Loucy (cell line): Measurements from ENCODE around the gene TGFBI.

ENCODE experiments used
- H2AFZ ChIP-seq: fragments of 200-600 bp; sonication (generic); 2 replicates; pipeline ENCODE4 v1.6.0; 2016; ENCODE audit warnings: antibody characterized with exemption, mild to moderate bottlenecking, low read length, moderate library complexity
- H3F3A ChIP-seq: fragments of 200-600 bp; 2 replicates; pipeline ENCODE4 v1.6.0; 2016; ENCODE audit warnings: antibody characterized with exemption, low read depth, mild to moderate bottlenecking
- H3K27me3 ChIP-seq: fragments of 200-600 bp; sonication (generic); 2 replicates; pipeline ENCODE4 v1.6.1; 2014; ENCODE audit warnings: low read length, mild to moderate bottlenecking; ENCODE audit not compliant: insufficient read depth, poor library complexity, severe bottlenecking
- H3K36me3 ChIP-seq: fragments of 200-600 bp; sonication (generic); 2 replicates; pipeline ENCODE4 v1.6.1; 2016; ENCODE audit warnings: low read length; ENCODE audit not compliant: insufficient read depth
- H3K4me1 ChIP-seq: fragments of 200-600 bp; sonication (generic); 2 replicates; pipeline ENCODE4 v1.5.1; 2014; ENCODE audit warnings: low read length, mild to moderate bottlenecking; ENCODE audit not compliant: insufficient read depth, poor library complexity, severe bottlenecking
- H3K4me2 ChIP-seq: fragments of 200-600 bp; sonication (generic); 2 replicates; pipeline ENCODE4 v1.6.0; 2014; ENCODE audit warnings: antibody characterized with exemption, low read length, low read depth, mild to moderate bottlenecking; ENCODE audit not compliant: poor library complexity, severe bottlenecking
- H3K4me3 ChIP-seq: fragments of 200-600 bp; sonication (generic); 2 replicates; pipeline ENCODE4 v1.5.1; 2014; ENCODE audit warnings: low read length, mild to moderate bottlenecking, mixed read lengths; ENCODE audit not compliant: poor library complexity, severe bottlenecking
- H3K79me2 ChIP-seq: fragments of 200-600 bp; sonication (generic); 2 replicates; pipeline ENCODE4 v1.6.1; 2014; ENCODE audit warnings: low read length; ENCODE audit not compliant: insufficient read depth
- H3K9ac ChIP-seq: fragments of 200-600 bp; sonication (generic); 2 replicates; pipeline ENCODE4 v1.6.0; 2014; ENCODE audit warnings: mild to moderate bottlenecking, low read depth, low read length, moderate library complexity; ENCODE audit not compliant: poor library complexity, severe bottlenecking
- H3K9me2 ChIP-seq: fragments of 200-600 bp; sonication (generic); replicated peaks from 2 replicates; pipeline ENCODE4 v1.6.1; 2016; ENCODE audit warnings: low read depth, low read length, mixed read lengths
- H3K9me3 ChIP-seq: fragments of 200-600 bp; sonication (generic); 2 replicates; pipeline ENCODE4 v1.6.1; 2014; ENCODE audit warnings: mild to moderate bottlenecking, antibody characterized with exemption, low read length, low read depth; ENCODE audit not compliant: insufficient read depth
- H4K20me1 ChIP-seq: fragments of 200-600 bp; sonication (generic); 2 replicates; pipeline ENCODE4 v1.6.0; 2014; ENCODE audit warnings: antibody characterized with exemption, low read length, mild to moderate bottlenecking; ENCODE audit not compliant: insufficient read depth, poor library complexity, severe bottlenecking
- EZH2phosphoT487 ChIP-seq: fragments of 200-600 bp; IDR thresholded peaks from 2 replicates; pipeline ENCODE4 v1.6.1; 2018; ENCODE audit warnings: antibody characterized with exemption, mild to moderate bottlenecking, moderate library complexity, borderline replicate concordance
- TF ChIP-seq, protein P1 (sequence below): fragments of 200-600 bp; sonication (generic); conservative IDR thresholded peaks from 2 replicates; pipeline ENCODE4 v1.5.1; 2014; ENCODE audit warnings: mild to moderate bottlenecking, antibody characterized with exemption, low read length

TGFBI gene

DNA sequence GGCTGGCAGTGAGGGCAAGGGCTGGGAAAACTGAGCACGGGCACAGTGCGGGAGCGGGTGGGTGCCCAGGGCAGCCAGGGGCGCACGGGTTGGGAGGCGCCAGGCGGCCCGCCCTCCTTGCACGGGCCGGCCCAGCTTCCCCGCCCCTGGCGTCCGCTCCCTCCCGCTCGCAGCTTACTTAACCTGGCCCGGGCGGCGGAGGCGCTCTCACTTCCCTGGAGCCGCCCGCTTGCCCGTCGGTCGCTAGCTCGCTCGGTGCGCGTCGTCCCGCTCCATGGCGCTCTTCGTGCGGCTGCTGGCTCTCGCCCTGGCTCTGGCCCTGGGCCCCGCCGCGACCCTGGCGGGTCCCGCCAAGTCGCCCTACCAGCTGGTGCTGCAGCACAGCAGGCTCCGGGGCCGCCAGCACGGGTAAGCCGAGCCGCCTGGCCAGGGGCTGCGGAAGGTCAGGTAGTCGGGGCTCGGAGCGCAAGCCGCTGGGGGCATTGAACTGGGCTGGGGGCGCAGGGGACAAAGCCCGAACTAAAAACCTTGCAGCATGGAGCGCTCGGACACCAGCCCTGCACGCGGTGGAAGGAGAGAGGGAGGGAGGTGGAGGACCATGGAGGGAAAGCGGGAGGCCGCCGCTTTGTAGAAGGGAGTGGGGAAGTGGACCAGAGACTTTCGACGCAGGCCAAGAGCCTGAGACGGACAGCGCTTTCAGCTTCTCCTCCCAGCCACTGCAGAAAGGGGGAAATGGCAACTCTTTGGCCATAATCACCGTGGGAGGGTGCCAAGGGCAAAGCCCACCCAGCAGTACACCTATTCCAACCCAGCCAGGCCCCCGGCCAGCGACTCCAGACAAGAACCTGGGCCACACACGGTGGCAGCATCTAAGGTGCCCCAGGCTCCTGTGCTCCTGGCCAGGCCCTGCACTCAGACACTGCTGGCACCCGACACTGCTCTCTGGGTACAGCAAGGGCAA lies at the start of gene TGFBI:
Gene TGFBI, plus strand, starts transcription at position 207 of the 961 bp plus-strand sequence. Its CDS starts 68 bp downstream, at position 275.
- TF ChIP-seq EZH2phosphoT487, result no peak
- TF ChIP-seq, protein P1, sequence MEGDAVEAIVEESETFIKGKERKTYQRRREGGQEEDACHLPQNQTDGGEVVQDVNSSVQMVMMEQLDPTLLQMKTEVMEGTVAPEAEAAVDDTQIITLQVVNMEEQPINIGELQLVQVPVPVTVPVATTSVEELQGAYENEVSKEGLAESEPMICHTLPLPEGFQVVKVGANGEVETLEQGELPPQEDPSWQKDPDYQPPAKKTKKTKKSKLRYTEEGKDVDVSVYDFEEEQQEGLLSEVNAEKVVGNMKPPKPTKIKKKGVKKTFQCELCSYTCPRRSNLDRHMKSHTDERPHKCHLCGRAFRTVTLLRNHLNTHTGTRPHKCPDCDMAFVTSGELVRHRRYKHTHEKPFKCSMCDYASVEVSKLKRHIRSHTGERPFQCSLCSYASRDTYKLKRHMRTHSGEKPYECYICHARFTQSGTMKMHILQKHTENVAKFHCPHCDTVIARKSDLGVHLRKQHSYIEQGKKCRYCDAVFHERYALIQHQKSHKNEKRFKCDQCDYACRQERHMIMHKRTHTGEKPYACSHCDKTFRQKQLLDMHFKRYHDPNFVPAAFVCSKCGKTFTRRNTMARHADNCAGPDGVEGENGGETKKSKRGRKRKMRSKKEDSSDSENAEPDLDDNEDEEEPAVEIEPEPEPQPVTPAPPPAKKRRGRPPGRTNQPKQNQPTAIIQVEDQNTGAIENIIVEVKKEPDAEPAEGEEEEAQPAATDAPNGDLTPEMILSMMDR, result no peak
- H3K27me3 ChIP-seq, result peaks cover 7% of the 10 kb centered on the region
- no peaks in the 10 kb centered on the region for H3F3A ChIP-seq
- H3K9me3 ChIP-seq, result no peaks in the 10 kb centered on the region
- H3K4me3 ChIP-seq, result no peak within 1 kb of the TSS
- no peaks in the 10 kb centered on the region for H4K20me1 ChIP-seq
- no peak within 1 kb of the TSS for H2AFZ ChIP-seq
- H3K9ac ChIP-seq, result no peak within 1 kb of the TSS
- no peak within 1 kb of the TSS for H3K4me2 ChIP-seq
- H3K4me1 ChIP-seq, result peaks cover 28% of the 10 kb centered on the region
- no peaks in the 10 kb centered on the region for H3K79me2 ChIP-seq
- no peaks in the 10 kb centered on the region for H3K36me3 ChIP-seq
- H3K9me2 ChIP-seq, result no peaks in the 10 kb centered on the region

DNA sequence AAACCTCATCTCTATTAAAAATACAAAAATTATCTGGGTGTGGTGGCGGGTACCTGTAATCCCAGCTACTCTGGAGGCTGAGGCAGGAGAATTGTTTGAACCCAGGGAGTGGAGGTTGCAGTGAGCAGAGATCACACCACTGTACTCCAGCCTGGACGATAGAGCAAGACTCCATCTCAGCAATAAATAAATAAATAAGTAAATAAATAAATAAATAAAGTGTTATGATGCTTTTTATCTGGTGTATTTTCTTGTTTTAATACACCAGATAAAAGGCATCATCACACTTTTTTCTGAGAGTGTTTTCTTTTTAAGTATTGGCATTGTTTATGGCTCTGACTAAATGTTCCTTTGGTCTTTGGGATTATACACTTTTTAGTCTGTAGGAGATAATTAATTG lies 49.8 kb upstream of the TGFBI start:
- Histone ChIP-seq H4K20me1 (no peaks in the 10 kb centered on the region), H2AFZ (no peak overlapping the region)

DNA sequence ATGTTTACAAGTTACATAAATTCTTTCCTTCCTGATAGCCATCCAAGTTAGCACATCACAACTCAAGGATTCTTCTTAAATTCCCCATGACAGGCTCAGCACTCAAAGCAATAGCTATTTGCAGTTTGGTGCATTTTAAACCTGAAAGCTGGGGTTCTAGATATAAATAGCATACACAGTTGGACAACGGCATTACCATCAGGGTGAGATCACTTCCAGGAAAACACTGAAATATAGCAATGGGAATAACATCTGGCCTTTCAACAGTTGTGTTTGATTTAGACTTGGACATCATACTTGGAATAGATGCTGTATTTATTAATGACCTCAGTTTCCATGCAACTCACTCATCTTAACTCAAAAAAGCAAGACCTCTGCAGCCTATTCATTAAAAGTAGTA lies 49.3 kb upstream of the TGFBI start:
- Histone ChIP-seq H3F3A (no peaks in the 10 kb centered on the region), H3K79me2 (no peaks in the 10 kb centered on the region), H3K27me3 (peaks cover 13% of the 10 kb centered on the region), H3K9me2 (no peaks in the 10 kb centered on the region), H3K9ac (no peak overlapping the region), H3K9me3 (no peaks in the 10 kb centered on the region), H3K4me1 (no peaks in the 10 kb centered on the region), H3K4me2 (no peak overlapping the region), H3K4me3 (no peak overlapping the region), H3K36me3 (no peaks in the 10 kb centered on the region), H2AFZ (no peak overlapping the region), H4K20me1 (no peaks in the 10 kb centered on the region)
- TF ChIP-seq, protein P1, result no peak
- TF ChIP-seq EZH2phosphoT487, result no peak

More for the DNA sequence above, 49.8 kb upstream of the TGFBI start:
- H3K9me3 ChIP-seq, result no peaks in the 10 kb centered on the region
- no peaks in the 10 kb centered on the region for H3K9me2 ChIP-seq
- H3K36me3 ChIP-seq, result no peaks in the 10 kb centered on the region
- H3K4me2 ChIP-seq, result no peak overlapping the region
- no peaks in the 10 kb centered on the region for H3K4me1 ChIP-seq
- H3K4me3 ChIP-seq, result no peak overlapping the region
- H3K27me3 ChIP-seq, result peaks cover 13% of the 10 kb centered on the region
- H3K9ac ChIP-seq, result no peak overlapping the region
- no peak for TF ChIP-seq EZH2phosphoT487
- TF ChIP-seq, protein P1, result no peak
- H3F3A ChIP-seq, result no peaks in the 10 kb centered on the region
- H3K79me2 ChIP-seq, result no peaks in the 10 kb centered on the region
